GOT3 (cell line): ENCODE data around the gene SUSD4.

Experiments used
- DNase-seq: peaks from one replicate; lab custom pipeline; 2025; ENCODE audit warnings: mixed read lengths; lab: John Stamatoyannopoulos, UW

Gene SUSD4

GRCh38 chr1:223180731-223181321, 183.2 kb downstream of the SUSD4 start:
- DNase-seq, result no peak

GRCh38 chr1:223179786-223180185, 184.2 kb downstream of the SUSD4 start:
- DNase-seq, result no peak

GRCh38 chr1:223179280-223179679, 184.7 kb downstream of the SUSD4 start:
- no peak for DNase-seq

- no peak for DNase-seq
Observed at GRCh38 chr1:223177681-223178080, 186.3 kb downstream of the SUSD4 start.

- no peak for DNase-seq
Observed at GRCh38 chr1:223176437-223176836, 187.5 kb downstream of the SUSD4 start.

- no peak for DNase-seq
Observed at GRCh38 chr1:223175633-223176032, 188.3 kb downstream of the SUSD4 start.

- DNase-seq, result no peak
Observed at GRCh38 chr1:223175032-223175431, 188.9 kb downstream of the SUSD4 start.
